CD4-positive, alpha-beta T cell (primary cell): ENCODE measurements around the gene PLEKHA5. TPM values are rescaled to one million over a fixed set of nuclear protein-coding genes. Genes with fewer than 3 reads are reported as not detected.

Experiments used
- ATAC-seq: fragments of 200-7000 bp; cut with Tn5 transposase; one replicate; pipeline ENCODE4 v1.10.0; 2022; ENCODE audit warnings: mild to moderate bottlenecking; ENCODE audit not compliant: poor library complexity
- CTCF ChIA-PET: fragments of 350-600 bp; sonication (Branson Sonifier 250); formaldehyde crosslinking; loops from one replicate; lab custom pipeline; 2021; ENCODE audit warnings: antibody characterized with exemption, inconsistent platforms; lab: Charles Lee
- POLR2A ChIA-PET: fragments of 350-600 bp; sonication (Branson Sonifier 250); formaldehyde crosslinking; loops from one replicate; lab custom pipeline; 2021; ENCODE audit warnings: antibody characterized with exemption, inconsistent platforms; lab: Charles Lee
- DNase-seq, 14 experiments: peaks; one replicate each; pipeline ENCODE4 v3.0.0-alpha.2; 2013 to 2020; ENCODE audit warnings: mixed read lengths in 2 of 14
- H3K27ac ChIP-seq, 2 donors: one replicate each; pipeline versions ENCODE4 v1.5.1 to v1.7.0; 2013; ENCODE audit warnings: low read length in 2 of 2, low read depth in 1 of 2, mild to moderate bottlenecking in 1 of 2
- H3K27me3 ChIP-seq, 2 experiments: 1 replicate in 1 of 2; 2 replicates in 1 of 2; pipeline versions ENCODE4 v1.6.1 to v1.7.0; 2013; ENCODE audit warnings: low read length in 2 of 2, control low read depth in 1 of 2, mild to moderate bottlenecking in 1 of 2, moderate library complexity in 1 of 2; ENCODE audit not compliant: insufficient read depth in 2 of 2, control insufficient read depth in 1 of 2
- H3K36me3 ChIP-seq: one replicate; pipeline ENCODE4 v1.6.1; 2013; ENCODE audit warnings: low read length, control low read depth; ENCODE audit not compliant: insufficient read depth
- H3K4me1 ChIP-seq: one replicate; pipeline ENCODE4 v1.6.1; 2013; ENCODE audit warnings: low read length, control low read depth; ENCODE audit not compliant: insufficient read depth
- H3K4me3 ChIP-seq: one replicate; pipeline ENCODE4 v1.5.1; 2013; ENCODE audit warnings: mild to moderate bottlenecking, low read length, moderate library complexity
- H3K9me3 ChIP-seq, 2 experiments: 1 replicate in 1 of 2; 2 replicates in 1 of 2; pipeline versions ENCODE4 v1.6.1 to v1.7.0; 2013; ENCODE audit warnings: low read length in 2 of 2, mild to moderate bottlenecking in 2 of 2, control low read depth in 1 of 2, moderate library complexity in 1 of 2; ENCODE audit not compliant: control insufficient read depth in 1 of 2, insufficient read depth in 1 of 2
- H3K27ac Mint-ChIP-seq: one replicate; pipeline ENCODE4 v1.8.0; 2020; ENCODE audit warnings: mixed read lengths
- H3K27me3 Mint-ChIP-seq: one replicate; pipeline ENCODE4 v1.8.0; 2021; ENCODE audit warnings: mixed read lengths
- H3K36me3 Mint-ChIP-seq: one replicate; pipeline ENCODE4 v1.8.0; 2021; ENCODE audit warnings: low read depth, mixed read lengths
- H3K4me1 Mint-ChIP-seq: one replicate; pipeline ENCODE4 v1.8.0; 2021; ENCODE audit warnings: low read depth, mixed read lengths
- H3K4me3 Mint-ChIP-seq: one replicate; pipeline ENCODE4 v1.8.0; 2020; ENCODE audit warnings: mild to moderate bottlenecking, mixed read lengths
- H3K9me3 Mint-ChIP-seq: one replicate; pipeline ENCODE4 v1.8.0; 2020; ENCODE audit warnings: mixed read lengths
- CTCF ChIP-seq: fragments of 200-600 bp; IDR thresholded peaks from one replicate; pipeline ENCODE4 v1.8.0; 2022; ENCODE audit warnings: antibody characterized with exemption, mild to moderate bottlenecking
- intact Hi-C, 2 experiments: fragments of 100-400 bp; cut with DNase I in 1 of 2; cut with micrococcal nuclease in 1 of 2; formaldehyde crosslinking; loops; one replicate each; pipeline versions ENCODE4 v1.15.1 to v1.9.0; 2023 to 2025; cut with DNase I, micrococcal nuclease
- total RNA-seq, 174 experiments: library from RNA in 2 of 174; stranded (reverse) in 2 of 174; gene quantifications; one replicate each; pipeline ENCODE4 v1.2.3 and lab custom pipeline; 2021 to 2026

The PLEKHA5 gene
- total RNA-seq, 2 experiments from 2014 or later: 4.5 to 5.4 TPM

DNA sequence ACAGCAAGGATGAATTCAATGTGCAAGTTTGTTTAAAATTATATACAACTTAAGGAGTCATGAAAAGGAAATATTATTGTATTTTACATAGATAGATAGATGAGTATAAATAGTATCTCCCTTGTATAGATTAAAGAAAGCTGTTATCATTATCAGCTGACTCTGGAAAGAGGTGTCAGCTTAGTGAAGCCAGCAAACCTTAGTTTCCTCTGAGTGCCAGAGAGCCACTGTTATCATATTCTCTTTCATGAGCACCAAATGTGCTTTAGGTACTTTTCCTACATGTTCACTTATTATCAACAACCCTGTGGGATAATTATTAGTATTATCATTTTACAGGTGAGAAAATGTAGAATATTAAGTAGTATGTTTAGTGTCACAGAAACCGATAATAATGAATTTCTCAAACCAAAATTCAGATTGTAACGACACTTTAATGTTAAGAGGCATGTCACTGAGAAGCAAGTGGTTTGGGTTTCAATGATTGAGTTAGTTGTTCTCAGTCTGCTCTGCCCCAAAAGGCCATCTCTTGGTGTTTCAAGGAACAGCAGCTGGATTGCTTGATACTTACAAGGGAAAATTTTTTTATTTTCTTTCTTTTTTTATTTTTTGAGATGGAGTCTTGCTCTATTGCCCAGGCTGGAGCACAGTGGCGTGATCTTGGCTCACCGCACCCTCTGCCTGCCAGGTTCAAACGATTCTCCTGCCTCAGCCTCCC is 53.7 kb downstream of the PLEKHA5 start:
- Mint-ChIP-seq H3K36me3 (no peaks in the 10 kb centered on the region), H3K4me3 (no peak overlapping the region), H3K4me1 (no peaks in the 10 kb centered on the region), H3K27ac (no peak overlapping the region), H3K27me3 (no peaks in the 10 kb centered on the region), H3K9me3 (no peaks in the 10 kb centered on the region)
- Histone ChIP-seq H3K4me1 (no peaks in the 10 kb centered on the region), H3K36me3 (no peaks in the 10 kb centered on the region), H3K9me3 (no peaks in the 10 kb centered on the region), H3K4me3 (no peak overlapping the region), H3K27ac (no peak overlapping the region), H3K27me3 (no peaks in the 10 kb centered on the region)
- intact Hi-C loops: loop anchor here (5.0 to 10.0 kb wide), 3 partner anchors 104 to 928 kb away; no protein-coding TSS in a partner anchor
- DNase-seq (no peak), ATAC-seq (no peak)
- TF ChIP-seq CTCF: no peak
- POLR2A ChIA-PET: no interaction called here
- CTCF ChIA-PET: no interaction called here

GRCh38 chr12:19185262-19185929 is 55.9 kb downstream of the PLEKHA5 start:
- no peaks in the 10 kb centered on the region for H3K4me1 ChIP-seq
- TF ChIP-seq CTCF: no peak
- CTCF ChIA-PET: no interaction called here
- no peaks in the 10 kb centered on the region for H3K36me3 Mint-ChIP-seq
- POLR2A ChIA-PET: no interaction called here
- H3K27ac Mint-ChIP-seq: no peak overlapping the region
- H3K4me3 ChIP-seq: no peak overlapping the region
- H3K9me3 ChIP-seq: no peaks in the 10 kb centered on the region
- no peaks in the 10 kb centered on the region for H3K27me3 ChIP-seq
- no peaks in the 10 kb centered on the region for H3K27me3 Mint-ChIP-seq
- no peaks in the 10 kb centered on the region for H3K36me3 ChIP-seq
- ATAC-seq (no peak), DNase-seq (no peak)
- intact Hi-C loops: loop anchor here (5.0 to 10.0 kb wide), 5 partner anchors 109 to 1043 kb away; no protein-coding TSS in a partner anchor
- no peaks in the 10 kb centered on the region for H3K9me3 Mint-ChIP-seq
- no peak overlapping the region for H3K27ac ChIP-seq
- H3K4me3 Mint-ChIP-seq: no peak overlapping the region
- no peaks in the 10 kb centered on the region for H3K4me1 Mint-ChIP-seq

GRCh38 chr12:19186722-19187661 is 57.5 kb downstream of the PLEKHA5 start:
- TF ChIP-seq CTCF: peak; percentile 57
- no peak overlapping the region for H3K27ac Mint-ChIP-seq
- ATAC-seq (no peak), DNase-seq (peak in 3 of 14 experiments; percentile 31 to 47 (median 43))
- H3K4me3 Mint-ChIP-seq: no peak overlapping the region
- CTCF ChIA-PET: no interaction called here
- no peak overlapping the region for H3K4me3 ChIP-seq
- no peak overlapping the region for H3K27ac ChIP-seq
- H3K36me3 Mint-ChIP-seq: no peaks in the 10 kb centered on the region
- no peaks in the 10 kb centered on the region for H3K9me3 ChIP-seq
- no peaks in the 10 kb centered on the region for H3K9me3 Mint-ChIP-seq
- no peaks in the 10 kb centered on the region for H3K27me3 ChIP-seq
- POLR2A ChIA-PET: interaction anchor here (0.6 kb wide), 1 partner anchor 384 kb away, joined by 3 read pairs; no protein-coding TSS in a partner anchor
- no peaks in the 10 kb centered on the region for H3K4me1 ChIP-seq
- no peaks in the 10 kb centered on the region for H3K36me3 ChIP-seq
- no peaks in the 10 kb centered on the region for H3K27me3 Mint-ChIP-seq
- no peaks in the 10 kb centered on the region for H3K4me1 Mint-ChIP-seq
- intact Hi-C loops: loop anchor here (1.0 to 10.0 kb wide), 7 partner anchors 108 to 1048 kb away; no protein-coding TSS in a partner anchor
